ENCODE results near the gene ACOXL.

- no peak for TF ChIP-seq CTCF (IDR thresholded peaks at IDR 0.05)
- no peak for TF ChIP-seq POLR2A (IDR thresholded peaks at IDR 0.05)
Observed at GRCh38 chr2:110960954-110961353, 228.6 kb downstream of the ACOXL start.
